B cell (primary cell): Measurements from ENCODE around the gene PHLDB1. TPM values are rescaled to one million over a fixed set of nuclear protein-coding genes. Genes with fewer than 3 reads are reported as not detected.
A peak's percentile ranks its signal among the peaks of the same experiment; 100 is the strongest.

Experiments
- ATAC-seq: fragments of 200-7000 bp; cut with Tn5 transposase; one replicate; pipeline ENCODE4 v1.10.0; 2021; ENCODE audit warnings: low read depth, mild to moderate bottlenecking, moderate number of reproducible peaks, moderate library complexity
- CTCF ChIA-PET: fragments of 350-600 bp; sonication (Branson Sonifier 250); formaldehyde crosslinking; loops from one replicate; lab custom pipeline; 2021; ENCODE audit warnings: antibody characterized with exemption, inconsistent platforms; lab: Charles Lee
- POLR2A ChIA-PET: fragments of 350-600 bp; sonication (Branson Sonifier 250); formaldehyde crosslinking; loops from one replicate; lab custom pipeline; 2021; ENCODE audit warnings: antibody characterized with exemption; lab: Charles Lee
- DNase-seq: peaks from one replicate; pipeline ENCODE4 v3.0.0; 2013
- H2AFZ ChIP-seq: 2 replicates; pipeline ENCODE4 v1.6.1; 2012; ENCODE audit warnings: mild to moderate bottlenecking, low read depth, low read length; ENCODE audit not compliant: insufficient read depth, poor library complexity, severe bottlenecking
- H3K27ac ChIP-seq, 2 donors: 1 replicate in 1 of 2; 2 replicates in 1 of 2; pipeline ENCODE4 v1.5.1; 2012 to 2013; ENCODE audit warnings: low read length in 2 of 2, mild to moderate bottlenecking in 2 of 2, moderate library complexity in 1 of 2
- H3K27me3 ChIP-seq, 4 experiments: fragments of 200-600 bp in 1 of 4; sonication (generic) in 1 of 4; replicated peaks in 1 of 4; 1 replicate in 2 of 4; 2 replicates in 2 of 4; pipeline versions ENCODE4 v1.6.1 to v1.7.0; 2013 to 2016; ENCODE audit warnings: low read length in 3 of 4, mild to moderate bottlenecking in 2 of 4, mixed read lengths in 1 of 4, moderate library complexity in 1 of 4; ENCODE audit not compliant: insufficient read depth in 4 of 4, control insufficient read depth in 3 of 4; ENCODE audit errors: control extremely low read depth in 1 of 4
- H3K36me3 ChIP-seq, 2 experiments: replicated peaks in 1 of 2; 1 replicate in 1 of 2; 2 replicates in 1 of 2; pipeline versions ENCODE4 v1.6.1 to v1.7.1; 2013; ENCODE audit warnings: low read length in 1 of 2; ENCODE audit not compliant: insufficient read depth in 2 of 2, control insufficient read depth in 1 of 2; ENCODE audit errors: control extremely low read depth in 1 of 2, extremely low read depth in 1 of 2
- H3K4me1 ChIP-seq, 2 donors: fragments of 200-600 bp in 1 of 2; sonication (generic) in 1 of 2; 1 replicate in 1 of 2; 2 replicates in 1 of 2; pipeline versions ENCODE4 v1.5.1 to v1.6.1; 2013 to 2017; ENCODE audit warnings: low read length in 2 of 2; ENCODE audit not compliant: control insufficient read depth in 2 of 2, insufficient read depth in 2 of 2
- H3K4me2 ChIP-seq: replicated peaks from 2 replicates; pipeline ENCODE3; 2012; ENCODE audit warnings: mild to moderate bottlenecking, low read depth, low read length; ENCODE audit not compliant: poor library complexity, severe bottlenecking
- H3K4me3 ChIP-seq, 5 experiments: fragments of 200-600 bp in 1 of 5; sonication (generic) in 1 of 5; 1 replicate in 3 of 5; 2 replicates in 2 of 5; pipeline versions ENCODE4 v1.5.1 to v1.7.0; 2011 to 2016; ENCODE audit warnings: low read length in 4 of 5, mild to moderate bottlenecking in 4 of 5, low read depth in 2 of 5, control low read depth in 1 of 5, moderate library complexity in 1 of 5; ENCODE audit not compliant: insufficient read depth in 1 of 5; ENCODE audit errors: control extremely low read depth in 1 of 5, extremely low read depth in 1 of 5
- H3K79me2 ChIP-seq: fragments of 200-600 bp; sonication (generic); one replicate; pipeline ENCODE4 v1.6.0; 2016; ENCODE audit warnings: low read length; ENCODE audit not compliant: control insufficient read depth, insufficient read depth
- H3K9ac ChIP-seq: fragments of 200-600 bp; sonication (generic); 2 replicates; pipeline ENCODE4 v1.6.1; 2017; ENCODE audit warnings: mild to moderate bottlenecking, low read length, moderate library complexity
- H3K9me3 ChIP-seq, 3 donors: one replicate each; pipeline versions ENCODE4 v1.6.1 to v1.7.1; 2013; ENCODE audit warnings: low read length in 2 of 3; ENCODE audit not compliant: control insufficient read depth in 2 of 3, insufficient read depth in 1 of 3; ENCODE audit errors: control extremely low read depth in 1 of 3
- H4K20me1 ChIP-seq: 2 replicates; pipeline ENCODE4 v1.6.0; 2012; ENCODE audit warnings: mild to moderate bottlenecking, low read length; ENCODE audit not compliant: insufficient read depth, control insufficient read depth, poor library complexity, severe bottlenecking
- H3K27ac Mint-ChIP-seq: one replicate; pipeline ENCODE4 v1.8.0; 2021; ENCODE audit warnings: mixed read lengths
- H3K27me3 Mint-ChIP-seq: one replicate; pipeline ENCODE4 v1.8.0; 2021; ENCODE audit warnings: mixed read lengths
- H3K4me1 Mint-ChIP-seq: one replicate; pipeline ENCODE4 v1.8.0; 2021; ENCODE audit warnings: mixed read lengths
- H3K4me3 Mint-ChIP-seq: one replicate; pipeline ENCODE4 v1.8.0; 2021; ENCODE audit warnings: mixed read lengths
- H3K9me3 Mint-ChIP-seq: one replicate; pipeline ENCODE4 v1.8.0; 2022; ENCODE audit warnings: mixed read lengths; ENCODE audit not compliant: insufficient read depth
- EZH2 ChIP-seq: IDR thresholded peaks from 2 replicates; pipeline ENCODE4 v1.6.1; 2012; ENCODE audit warnings: borderline replicate concordance, low read depth, mild to moderate bottlenecking, moderate library complexity, low read length; ENCODE audit not compliant: insufficient read depth, poor library complexity, severe bottlenecking
- WGBS: methylation state at CpG from one replicate; pipeline ENCODE4 v1.1.5; 2013; ENCODE audit warnings: missing lambda C conversion rate; ENCODE audit not compliant: insufficient coverage; 5-methylcytosine and 5-hydroxymethylcytosine counted together
- intact Hi-C: fragments of 100-400 bp; cut with micrococcal nuclease; formaldehyde crosslinking; loops from one replicate; pipeline ENCODE4 v1.10.0; 2022
- polyA plus RNA-seq: library from polyadenylated mRNA; depleted of rRNA; stranded (reverse); fragments of >200 nt; gene quantifications from 2 replicates; pipeline ENCODE4 v1.2.3, GENCODE V29; 2012
- total RNA-seq, 2 donors: library from RNA; stranded (reverse); fragments of 120-200 nt in 1 of 2; gene quantifications; 1 replicate in 1 of 2; 2 replicates in 1 of 2; pipeline versions ENCODE4 v1.2.3 to v1.2.4, GENCODE V29; 2013 to 2022
- TF ChIP-seq, protein P1 (sequence below): fragments of 200-600 bp; IDR thresholded peaks from one replicate; pipeline ENCODE4 v1.8.0; 2022; ENCODE audit warnings: antibody characterized with exemption, mild to moderate bottlenecking

The PHLDB1 gene
- total and polyA plus RNA-seq, 2 donors (not counting 1 experiment from before 2014, with no cell fraction given), result 0.46 to 2.4 TPM

DNA sequence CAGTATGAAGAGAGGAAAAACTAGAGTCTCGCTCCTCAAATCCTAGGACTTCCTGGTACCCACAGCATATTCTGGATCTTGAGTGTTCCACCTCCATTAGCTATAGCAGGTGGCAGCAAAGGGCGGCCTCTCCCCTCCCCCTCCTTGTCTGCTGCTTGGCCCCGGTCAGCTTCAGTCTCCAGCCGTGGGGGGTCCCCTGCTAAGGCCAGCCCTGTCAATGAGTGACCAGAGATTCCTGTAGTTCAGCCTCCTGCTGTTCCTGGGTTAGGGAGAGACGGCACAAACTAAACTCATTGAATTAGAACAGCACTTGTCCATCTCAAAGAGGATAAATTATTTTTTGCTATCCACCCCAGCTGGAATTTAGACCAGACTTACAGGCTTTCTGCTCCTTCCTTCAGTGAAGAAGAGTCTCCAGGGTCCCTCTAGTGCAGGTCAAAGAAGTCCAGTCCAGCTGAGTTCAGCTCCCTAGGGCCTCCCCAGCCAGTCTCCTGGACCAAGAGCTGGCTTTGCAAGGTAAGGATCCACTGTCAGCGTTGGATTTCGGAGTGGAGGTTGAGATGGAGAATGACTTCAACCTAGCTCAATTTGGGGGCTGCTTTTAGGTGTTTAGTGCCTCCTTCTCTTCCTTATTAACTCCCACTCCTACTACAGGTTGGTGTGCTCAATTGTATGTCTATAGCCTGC, 1.1 kb upstream of the PHLDB1 start:
- peaks cover 13% of the 10 kb centered on the region for H3K27me3 Mint-ChIP-seq
- Histone ChIP-seq H3K4me3 (no peak overlapping the region), H3K79me2 (no peaks in the 10 kb centered on the region), H3K36me3 (peaks cover 0 to 8% of the 10 kb centered on the region in 2 experiments), H3K4me1 (peaks cover 25 to 36% of the 10 kb centered on the region in 2 donors), H3K9me3 (peaks cover 0 to 12% (median 0%) of the 10 kb centered on the region in 3 donors), H4K20me1 (no peaks in the 10 kb centered on the region), H3K9ac (no peak overlapping the region), H3K27me3 (peaks cover 0 to 30% (median 7%) of the 10 kb centered on the region in 4 experiments), H3K27ac (no peak overlapping the region), H2AFZ (no peak overlapping the region), H3K4me2 (no peak overlapping the region)
- H3K27ac Mint-ChIP-seq, result peak overlapping the region; percentile 67
- peaks cover 24% of the 10 kb centered on the region for H3K4me1 Mint-ChIP-seq
- POLR2A ChIA-PET, result interaction anchor here (0.8 kb wide), 1 partner anchor 8 kb away, joined by 3 read pairs; no protein-coding TSS in a partner anchor
- CTCF ChIA-PET, result interaction anchor here (0.8 kb wide), 1 partner anchor 11 kb away, joined by 5 read pairs; no protein-coding TSS in a partner anchor
- intact Hi-C loops, result no loop called here
- WGBS, result 88% methylated on average over 3 of the region's 7 CpGs
- no peak for TF ChIP-seq EZH2
- TF ChIP-seq, protein P1, sequence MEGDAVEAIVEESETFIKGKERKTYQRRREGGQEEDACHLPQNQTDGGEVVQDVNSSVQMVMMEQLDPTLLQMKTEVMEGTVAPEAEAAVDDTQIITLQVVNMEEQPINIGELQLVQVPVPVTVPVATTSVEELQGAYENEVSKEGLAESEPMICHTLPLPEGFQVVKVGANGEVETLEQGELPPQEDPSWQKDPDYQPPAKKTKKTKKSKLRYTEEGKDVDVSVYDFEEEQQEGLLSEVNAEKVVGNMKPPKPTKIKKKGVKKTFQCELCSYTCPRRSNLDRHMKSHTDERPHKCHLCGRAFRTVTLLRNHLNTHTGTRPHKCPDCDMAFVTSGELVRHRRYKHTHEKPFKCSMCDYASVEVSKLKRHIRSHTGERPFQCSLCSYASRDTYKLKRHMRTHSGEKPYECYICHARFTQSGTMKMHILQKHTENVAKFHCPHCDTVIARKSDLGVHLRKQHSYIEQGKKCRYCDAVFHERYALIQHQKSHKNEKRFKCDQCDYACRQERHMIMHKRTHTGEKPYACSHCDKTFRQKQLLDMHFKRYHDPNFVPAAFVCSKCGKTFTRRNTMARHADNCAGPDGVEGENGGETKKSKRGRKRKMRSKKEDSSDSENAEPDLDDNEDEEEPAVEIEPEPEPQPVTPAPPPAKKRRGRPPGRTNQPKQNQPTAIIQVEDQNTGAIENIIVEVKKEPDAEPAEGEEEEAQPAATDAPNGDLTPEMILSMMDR, result no peak
- peak overlapping the region; percentile 78 for H3K4me3 Mint-ChIP-seq
- DNase-seq (no peak), ATAC-seq (no peak)
- H3K9me3 Mint-ChIP-seq, result no peaks in the 10 kb centered on the region

DNA sequence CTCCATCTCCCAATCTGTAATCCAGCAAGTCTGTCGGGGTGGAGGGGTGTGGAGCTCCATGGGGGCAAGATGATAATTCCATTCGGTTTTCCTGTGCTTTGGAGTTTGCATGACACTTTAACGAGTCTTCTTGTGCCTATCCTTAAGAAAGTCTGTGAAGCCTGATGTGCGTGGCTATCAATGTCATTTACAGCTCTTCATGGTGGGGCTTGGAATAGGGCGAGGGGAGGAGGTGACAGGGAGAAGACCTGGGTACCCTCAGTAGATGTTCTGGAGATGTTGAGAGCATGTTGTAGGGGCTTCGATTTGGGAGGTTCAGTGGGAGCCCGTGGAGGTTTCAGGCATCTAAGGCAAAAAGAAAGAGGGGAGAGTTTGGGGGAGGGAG, 579 bp upstream of the PHLDB1 start:
- intact Hi-C loops, result no loop called here
- H3K9ac ChIP-seq, result no peak overlapping the region
- WGBS, result 84% methylated on average over 6 of the region's 7 CpGs
- no peaks in the 10 kb centered on the region for H4K20me1 ChIP-seq
- H3K4me1 Mint-ChIP-seq, result peaks cover 25% of the 10 kb centered on the region
- ChIA-PET CTCF (interaction anchor here (0.8 to 1.2 kb wide), 3 partner anchors 11 to 38 kb away, joined by 3 to 5 read pairs (median 3); no protein-coding TSS in a partner anchor), POLR2A (interaction anchor here (0.7 to 0.8 kb wide), 2 partner anchors 9 to 15 kb away, joined by 3 to 5 read pairs; no protein-coding TSS in a partner anchor)
- TF ChIP-seq EZH2, result no peak
- TF ChIP-seq, protein P1, result no peak
- H3K27ac ChIP-seq, result no peak overlapping the region
- H3K4me2 ChIP-seq, result no peak overlapping the region
- H3K4me3 ChIP-seq, result no peak overlapping the region
- ATAC-seq (no peak), DNase-seq (no peak)
- H3K4me1 ChIP-seq, result peaks cover 26 to 38% of the 10 kb centered on the region in 2 donors
- H3K27me3 ChIP-seq, result peaks cover 0 to 32% (median 7%) of the 10 kb centered on the region in 4 experiments
- H3K79me2 ChIP-seq, result no peaks in the 10 kb centered on the region
- H3K9me3 ChIP-seq, result peaks cover 0 to 12% (median 0%) of the 10 kb centered on the region in 3 donors
- H3K4me3 Mint-ChIP-seq, result peak overlapping the region; percentile 78
- H3K36me3 ChIP-seq, result peaks cover 0 to 3% of the 10 kb centered on the region in 2 experiments
- H3K27me3 Mint-ChIP-seq, result peaks cover 14% of the 10 kb centered on the region
- no peak overlapping the region for H2AFZ ChIP-seq
- no peaks in the 10 kb centered on the region for H3K9me3 Mint-ChIP-seq
- H3K27ac Mint-ChIP-seq, result peak overlapping the region; percentile 67
